ENCODE measurements around the gene SORCS2.

GRCh38 chr4:7415927-7416686 lies 223.8 kb downstream of the SORCS2 start:
- TF ChIP-seq CTCF (IDR thresholded peaks at IDR 0.05): no peak
- TF ChIP-seq POLR2A (IDR thresholded peaks at IDR 0.05): no peak

All from Peyer's patch (tissue), 4 donors.